ENCODE data around the gene FRMD4A. TPM values are rescaled to one million over a fixed set of nuclear protein-coding genes. Genes with fewer than 3 reads are reported as not detected.

Gene FRMD4A
- total and polyA plus RNA-seq, 11 donors, result 12.2 to 58.1 (median 28.1) TPM

DNA sequence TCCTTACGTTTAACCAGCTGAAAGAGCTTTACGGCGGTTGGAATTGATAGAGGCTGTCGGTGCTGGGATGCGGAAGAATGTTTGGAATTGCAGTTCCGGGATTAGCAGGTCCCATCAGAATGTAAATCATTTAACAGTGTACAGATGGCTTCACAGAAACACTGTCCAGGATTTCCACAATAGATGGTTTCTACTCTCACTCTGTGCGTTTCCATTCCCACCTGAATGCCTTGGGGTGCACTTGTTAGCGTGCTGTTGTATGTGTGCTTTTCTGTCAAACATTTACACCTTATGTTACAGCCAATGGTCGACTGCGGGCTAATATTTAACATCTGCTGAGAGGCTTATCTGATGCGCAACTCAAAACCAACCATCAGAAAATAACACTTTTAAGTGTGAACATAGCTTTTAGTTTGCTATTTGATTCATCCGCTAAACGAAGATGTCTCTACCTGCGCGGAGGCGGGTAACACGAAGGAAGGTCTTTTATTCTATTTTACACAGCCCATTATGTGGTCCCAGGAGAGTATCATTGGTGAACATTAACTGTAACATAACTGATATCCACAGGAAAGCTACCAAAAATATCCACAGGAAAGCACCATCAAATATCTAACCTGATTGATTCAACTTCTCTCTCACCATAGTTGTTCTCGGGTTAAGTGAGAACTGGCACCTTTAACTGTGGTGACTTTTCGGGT is 564.9 kb downstream of the FRMD4A start:
- TF ChIP-seq, protein P1, sequence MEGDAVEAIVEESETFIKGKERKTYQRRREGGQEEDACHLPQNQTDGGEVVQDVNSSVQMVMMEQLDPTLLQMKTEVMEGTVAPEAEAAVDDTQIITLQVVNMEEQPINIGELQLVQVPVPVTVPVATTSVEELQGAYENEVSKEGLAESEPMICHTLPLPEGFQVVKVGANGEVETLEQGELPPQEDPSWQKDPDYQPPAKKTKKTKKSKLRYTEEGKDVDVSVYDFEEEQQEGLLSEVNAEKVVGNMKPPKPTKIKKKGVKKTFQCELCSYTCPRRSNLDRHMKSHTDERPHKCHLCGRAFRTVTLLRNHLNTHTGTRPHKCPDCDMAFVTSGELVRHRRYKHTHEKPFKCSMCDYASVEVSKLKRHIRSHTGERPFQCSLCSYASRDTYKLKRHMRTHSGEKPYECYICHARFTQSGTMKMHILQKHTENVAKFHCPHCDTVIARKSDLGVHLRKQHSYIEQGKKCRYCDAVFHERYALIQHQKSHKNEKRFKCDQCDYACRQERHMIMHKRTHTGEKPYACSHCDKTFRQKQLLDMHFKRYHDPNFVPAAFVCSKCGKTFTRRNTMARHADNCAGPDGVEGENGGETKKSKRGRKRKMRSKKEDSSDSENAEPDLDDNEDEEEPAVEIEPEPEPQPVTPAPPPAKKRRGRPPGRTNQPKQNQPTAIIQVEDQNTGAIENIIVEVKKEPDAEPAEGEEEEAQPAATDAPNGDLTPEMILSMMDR (IDR thresholded peaks at IDR 0.05), result no peak
- no peak for TF ChIP-seq POLR2A (IDR thresholded peaks at IDR 0.05)
- WGBS, 4 donors, result 86 to 90% (median 89%) methylated on average over 19 of the region's 19 CpGs

DNA sequence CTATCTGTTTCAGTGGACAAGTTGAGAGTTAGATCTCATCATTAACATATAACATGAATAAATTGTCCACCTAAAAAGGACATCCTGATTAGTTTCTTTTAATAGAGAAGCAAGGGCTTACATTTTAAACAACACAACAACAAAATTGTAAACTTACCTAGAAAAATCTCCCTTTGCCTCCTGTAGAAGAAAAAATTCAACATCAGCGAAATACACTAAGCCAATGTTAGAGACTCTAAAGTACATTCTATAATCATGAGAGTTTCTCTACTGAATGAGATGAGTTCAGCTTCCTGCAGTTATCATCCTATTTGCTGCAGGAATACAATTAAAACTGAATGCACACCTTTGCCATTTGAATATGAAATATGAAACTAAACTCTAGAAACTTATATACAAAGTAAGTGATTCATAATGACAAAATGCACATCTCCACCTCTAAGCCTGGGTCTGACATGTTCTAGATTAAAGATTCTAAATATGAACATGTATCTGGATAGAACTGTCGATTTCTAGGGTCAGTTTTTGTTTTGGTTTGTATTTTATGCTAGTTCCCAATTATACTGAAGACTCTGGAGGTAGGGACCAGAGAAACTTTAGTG is 569.1 kb downstream of the FRMD4A start:
- TF ChIP-seq, protein P1 (IDR thresholded peaks at IDR 0.05), result no peak
- no peak for TF ChIP-seq POLR2A (IDR thresholded peaks at IDR 0.05)
- intact Hi-C loops (cut with DNase I), result loop anchor here in 1 of 10 donors (5.0 kb wide), 1 partner anchor 34 kb away; no protein-coding TSS in a partner anchor
- no peak for DNase-seq
- H3K9me3 ChIP-seq, result no peaks in the 10 kb centered on the region
- no peaks in the 10 kb centered on the region for H3K27me3 ChIP-seq
- no peak overlapping the region for H3K27ac ChIP-seq
- ATAC-seq, result no peak
- peaks cover 0 to 22% (median 8%) of the 10 kb centered on the region in 12 donors for H3K4me1 ChIP-seq
- no peaks in the 10 kb centered on the region for H3K36me3 ChIP-seq
- WGBS, 4 donors, result 94 to 97% (median 96%) methylated on average over 2 of the region's 2 CpGs
- no peak overlapping the region for H3K4me3 ChIP-seq

More for the DNA sequence above, 564.9 kb downstream of the FRMD4A start:
- intact Hi-C loops (cut with DNase I), result no loop called here
- H3K4me3 ChIP-seq, result no peak overlapping the region
- no peaks in the 10 kb centered on the region for H3K4me1 ChIP-seq
- ATAC-seq (no peak), DNase-seq (no peak)
- no peak overlapping the region for H3K27ac ChIP-seq
- H3K36me3 ChIP-seq, result no peaks in the 10 kb centered on the region
- H3K27me3 ChIP-seq, result no peaks in the 10 kb centered on the region
- no peaks in the 10 kb centered on the region for H3K9me3 ChIP-seq

DNA sequence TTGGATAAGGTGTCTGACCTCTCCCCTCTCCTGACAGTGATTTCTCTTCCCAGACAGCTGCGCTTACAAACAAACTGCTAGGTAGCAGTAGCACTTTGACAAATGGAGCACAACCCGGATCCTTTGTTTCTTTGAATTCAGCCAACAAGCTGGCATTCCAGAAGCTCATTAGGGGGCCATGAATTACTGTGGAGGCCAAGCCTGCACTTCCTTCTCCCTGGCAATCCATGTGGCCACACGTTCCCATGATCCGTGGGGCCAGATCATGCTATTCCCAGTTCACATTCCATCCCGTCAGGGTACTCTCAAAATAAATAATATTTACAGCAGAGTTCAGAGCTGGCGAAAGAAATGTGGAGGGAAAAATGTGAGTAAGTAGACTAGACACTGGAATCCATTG is 571.6 kb downstream of the FRMD4A start:
- Histone ChIP-seq H3K36me3 (no peaks in the 10 kb centered on the region), H3K27me3 (no peaks in the 10 kb centered on the region), H3K9me3 (no peaks in the 10 kb centered on the region), H3K4me1 (peaks cover 0 to 26% (median 8%) of the 10 kb centered on the region in 12 donors), H3K4me3 (no peak overlapping the region), H3K27ac (no peak overlapping the region)
- TF ChIP-seq POLR2A (IDR thresholded peaks at IDR 0.05), result no peak
- TF ChIP-seq, protein P1 (IDR thresholded peaks at IDR 0.05), result no peak
- intact Hi-C loops (cut with DNase I), result no loop called here
- no peak for ATAC-seq
- DNase-seq, result no peak
- WGBS, 4 donors, result 89 to 93% (median 92%) methylated on average over 6 of the region's 6 CpGs

DNA sequence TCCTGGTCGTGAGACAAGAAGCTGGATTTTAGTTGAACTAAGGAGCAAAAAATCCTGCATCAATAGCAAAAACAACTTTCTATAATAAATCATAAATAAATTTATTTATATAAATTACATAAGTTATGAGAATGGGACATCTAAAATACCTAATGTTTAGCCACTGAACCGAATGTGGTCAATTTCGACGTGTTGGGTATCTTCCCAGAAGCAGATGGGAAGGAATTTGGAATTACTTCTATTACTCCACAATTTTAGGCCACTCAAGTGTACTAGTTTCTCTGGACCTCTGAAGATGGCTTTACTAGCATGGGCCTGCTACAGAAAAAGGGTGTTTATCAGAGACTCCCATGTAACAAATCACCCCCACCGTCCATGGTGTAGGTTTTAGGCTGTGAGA is 572.0 kb downstream of the FRMD4A start:
- intact Hi-C loops (cut with DNase I), result no loop called here
- ATAC-seq (no peak), DNase-seq (no peak)
- Histone ChIP-seq H3K9me3 (no peaks in the 10 kb centered on the region), H3K4me1 (peaks cover 0 to 26% (median 8%) of the 10 kb centered on the region in 12 donors), H3K27ac (no peak overlapping the region), H3K4me3 (no peak overlapping the region), H3K36me3 (no peaks in the 10 kb centered on the region), H3K27me3 (no peaks in the 10 kb centered on the region)
- no peak for TF ChIP-seq POLR2A (IDR thresholded peaks at IDR 0.05)
- TF ChIP-seq, protein P1 (IDR thresholded peaks at IDR 0.05), result no peak
- 83 to 88% (median 86%) methylated on average over 5 of the region's 5 CpGs for WGBS, 4 donors

Data from heart left ventricle (tissue), 16 donors.